Astrocyte of the spinal cord (primary cell): ENCODE data around the gene DCANP1.

Experiments used
- DNase-seq: peaks from one replicate; pipeline ENCODE4 v3.0.0; 2011; ENCODE audit warnings: low read depth, low spot score
- H3K4me3 ChIP-seq: 2 replicates; pipeline ENCODE4 v1.5.1; 2011; ENCODE audit warnings: low read depth, mild to moderate bottlenecking, low read length, moderate library complexity
- in situ Hi-C: cut with HindIII; loops from 2 replicates; pipeline ENCODE4 v1.10.0; 2017; ENCODE audit warnings: low sequenced_read_pairs
- TF ChIP-seq, protein P1 (sequence below): IDR thresholded peaks from 2 replicates; pipeline ENCODE4 v1.5.1; 2012; ENCODE audit warnings: low read depth, mild to moderate bottlenecking, low read length, inconsistent platforms

The DCANP1 gene

GRCh38 chr5:135471726-135472125, 24.6 kb upstream of the DCANP1 start:
- DNase-seq = no peak
- no peak overlapping the region for H3K4me3 ChIP-seq
- TF ChIP-seq, protein P1, sequence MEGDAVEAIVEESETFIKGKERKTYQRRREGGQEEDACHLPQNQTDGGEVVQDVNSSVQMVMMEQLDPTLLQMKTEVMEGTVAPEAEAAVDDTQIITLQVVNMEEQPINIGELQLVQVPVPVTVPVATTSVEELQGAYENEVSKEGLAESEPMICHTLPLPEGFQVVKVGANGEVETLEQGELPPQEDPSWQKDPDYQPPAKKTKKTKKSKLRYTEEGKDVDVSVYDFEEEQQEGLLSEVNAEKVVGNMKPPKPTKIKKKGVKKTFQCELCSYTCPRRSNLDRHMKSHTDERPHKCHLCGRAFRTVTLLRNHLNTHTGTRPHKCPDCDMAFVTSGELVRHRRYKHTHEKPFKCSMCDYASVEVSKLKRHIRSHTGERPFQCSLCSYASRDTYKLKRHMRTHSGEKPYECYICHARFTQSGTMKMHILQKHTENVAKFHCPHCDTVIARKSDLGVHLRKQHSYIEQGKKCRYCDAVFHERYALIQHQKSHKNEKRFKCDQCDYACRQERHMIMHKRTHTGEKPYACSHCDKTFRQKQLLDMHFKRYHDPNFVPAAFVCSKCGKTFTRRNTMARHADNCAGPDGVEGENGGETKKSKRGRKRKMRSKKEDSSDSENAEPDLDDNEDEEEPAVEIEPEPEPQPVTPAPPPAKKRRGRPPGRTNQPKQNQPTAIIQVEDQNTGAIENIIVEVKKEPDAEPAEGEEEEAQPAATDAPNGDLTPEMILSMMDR = no peak

DNA sequence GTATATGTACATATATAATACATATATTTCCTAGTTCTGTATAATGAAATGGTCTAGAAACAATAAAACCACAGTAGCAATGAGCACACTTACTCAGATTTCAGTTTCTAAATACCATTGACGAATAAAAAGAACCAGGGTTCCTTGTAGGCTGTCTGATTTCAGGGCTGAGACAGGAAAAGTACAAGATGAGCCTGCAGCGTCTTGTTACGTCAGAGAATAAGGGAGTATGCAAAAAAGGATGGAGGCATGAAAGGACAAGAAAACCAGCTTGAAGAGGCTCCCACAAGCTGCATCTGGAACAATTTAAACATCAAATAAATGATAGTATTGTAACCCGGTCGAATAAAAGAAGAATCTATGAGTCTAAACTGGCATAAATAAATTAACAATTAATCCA, 22.8 kb upstream of the DCANP1 start:
- TF ChIP-seq, protein P1 = no peak
- no peak overlapping the region for H3K4me3 ChIP-seq
- in situ Hi-C loops = no loop called here
- no peak for DNase-seq

More at GRCh38 chr5:135471726-135472125, 24.6 kb upstream of the DCANP1 start:
- in situ Hi-C loops = no loop called here

DNA sequence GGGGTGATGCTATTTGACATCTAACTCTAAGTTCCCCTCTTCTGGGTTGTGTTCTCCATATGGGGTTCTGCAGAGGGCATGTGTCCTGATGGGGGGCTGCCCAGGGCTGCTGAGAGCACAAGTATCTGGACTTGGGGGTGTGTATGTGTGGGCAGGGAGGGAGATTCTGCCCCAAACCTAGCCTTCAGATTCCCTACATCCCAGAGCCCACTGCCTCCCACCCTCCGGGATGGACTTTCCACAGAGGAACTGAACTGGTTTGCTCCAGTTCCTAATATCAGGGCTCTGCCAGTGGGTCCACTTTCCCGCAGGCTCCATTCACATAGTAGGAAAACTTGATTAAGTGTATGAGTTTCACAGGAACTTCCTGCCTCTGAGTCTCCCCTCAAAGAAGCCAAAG, 21.4 kb upstream of the DCANP1 start:
- TF ChIP-seq, protein P1 = no peak

GRCh38 chr5:135467871-135468485, 20.8 kb upstream of the DCANP1 start:
- no peak overlapping the region for H3K4me3 ChIP-seq
- in situ Hi-C loops = no loop called here
- TF ChIP-seq, protein P1 = no peak
- DNase-seq = no peak

More for the DNA sequence above, 21.4 kb upstream of the DCANP1 start:
- H3K4me3 ChIP-seq = no peak overlapping the region
- in situ Hi-C loops = no loop called here
- DNase-seq = no peak

- DNase-seq = no peak
These were observed 20.0 kb upstream of the DCANP1 start for GRCh38 chr5:135467051-135467625.

GRCh38 chr5:135466178-135467050, 19.3 kb upstream of the DCANP1 start:
- H3K4me3 ChIP-seq = no peak overlapping the region
- in situ Hi-C loops = no loop called here
- TF ChIP-seq, protein P1 = peak; percentile 89
- DNase-seq = peak; percentile 66

More at GRCh38 chr5:135467051-135467625, 20.0 kb upstream of the DCANP1 start:
- H3K4me3 ChIP-seq = no peak overlapping the region
- TF ChIP-seq, protein P1 = no peak
- in situ Hi-C loops = no loop called here
